ENCODE data around the gene SLC25A1. TPM values are rescaled to one million over a fixed set of nuclear protein-coding genes. Genes with fewer than 3 reads are reported as not detected.

SLC25A1 gene
- total and polyA plus RNA-seq, 2 of the 4 experiments (the other 2 are of a cell fraction) = 41.0 to 56.5 TPM

DNA sequence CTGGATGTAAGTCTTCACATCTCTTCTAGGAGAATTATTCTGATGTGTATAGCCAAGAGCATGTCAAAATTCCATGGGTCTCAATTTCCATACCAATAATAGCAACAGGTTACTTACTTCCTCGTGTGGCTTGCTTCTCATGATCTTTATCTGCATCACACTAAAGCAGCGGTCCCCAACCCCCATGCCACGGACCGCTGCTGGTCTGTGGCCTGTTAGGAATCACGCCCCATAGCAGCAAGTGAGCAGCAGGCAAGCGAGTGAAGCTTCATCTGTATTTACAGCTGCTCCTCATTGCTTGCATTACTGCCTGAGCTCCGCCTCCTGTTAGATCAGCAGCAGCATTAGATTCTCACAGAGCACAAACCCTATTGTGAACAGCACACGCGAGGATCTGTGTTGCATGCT is 28.9 kb upstream of the SLC25A1 start:
- Histone ChIP-seq H3K4me2 (ENCODE audit: low read depth, low read length) (no peak overlapping the region), H3K4ac (ENCODE audit: low read depth, low read length) (no peak overlapping the region), H2BK120ac (ENCODE audit: low read depth, low read length) (no peak overlapping the region), H3K14ac (replicated peaks; ENCODE audit: low read depth, low read length) (no peak overlapping the region), H4K8ac (ENCODE audit: low read depth in 2 of 2, low read length in 2 of 2) (no peak overlapping the region), H3K9me3 (ENCODE audit: control insufficient read depth, insufficient read depth, low read length) (no peaks in the 10 kb centered on the region), H3K56ac (ENCODE audit: extremely low read depth, insufficient read depth, low read length) (no peak overlapping the region), H3K18ac (ENCODE audit: low read depth, low read length) (no peak overlapping the region), H4K20me1 (ENCODE audit: insufficient read depth, low read length) (no peaks in the 10 kb centered on the region), H3K23ac (ENCODE audit: low read depth, low read length) (no peak overlapping the region), H3K27me3 (ENCODE audit: control insufficient read depth, insufficient read depth, low read length) (no peaks in the 10 kb centered on the region), H2AFZ (replicated peaks; ENCODE audit: low read length, poor library complexity) (no peak overlapping the region), H2AK5ac (ENCODE audit: low read depth, low read length) (no peak overlapping the region), H3K4me3 (ENCODE audit: insufficient read depth, low read depth, low read length) (no peak overlapping the region), H2AK9ac (replicated peaks; ENCODE audit: low read depth, low read length, poor library complexity) (no peak overlapping the region), H2BK20ac (ENCODE audit: low read depth, low read length) (no peak overlapping the region), H4K5ac (ENCODE audit: low read depth, low read length) (no peak overlapping the region), H3K36me3 (ENCODE audit: control insufficient read depth, insufficient read depth, low read length) (peaks cover 5% of the 10 kb centered on the region; the same call in 1 of the 2 replicates), H2BK15ac (ENCODE audit: low read depth, low read length) (no peak overlapping the region), H3K27ac (ENCODE audit: insufficient read depth, low read length) (no peak overlapping the region), H3K4me1 (ENCODE audit: control insufficient read depth, insufficient read depth, low read length) (no peaks in the 10 kb centered on the region), H3K79me1 (ENCODE audit: low read depth in 1 of 2, low read length in 2 of 2) (no peaks in the 10 kb centered on the region), H2BK5ac (ENCODE audit: low read depth, low read length, poor library complexity, severe bottlenecking) (no peak overlapping the region), H3K9ac (ENCODE audit: low read depth, low read length) (no peak overlapping the region), H3K9me1 (ENCODE audit: insufficient read depth, low read length) (no peaks in the 10 kb centered on the region), H4K91ac (ENCODE audit: insufficient read depth, low read depth, low read length) (no peak overlapping the region)
- BruUV-seq (replicated peaks) = no TSS peak
- CTCF ChIA-PET = no interaction called here
- no peak for DNase-seq
- TF ChIP-seq, protein P1, sequence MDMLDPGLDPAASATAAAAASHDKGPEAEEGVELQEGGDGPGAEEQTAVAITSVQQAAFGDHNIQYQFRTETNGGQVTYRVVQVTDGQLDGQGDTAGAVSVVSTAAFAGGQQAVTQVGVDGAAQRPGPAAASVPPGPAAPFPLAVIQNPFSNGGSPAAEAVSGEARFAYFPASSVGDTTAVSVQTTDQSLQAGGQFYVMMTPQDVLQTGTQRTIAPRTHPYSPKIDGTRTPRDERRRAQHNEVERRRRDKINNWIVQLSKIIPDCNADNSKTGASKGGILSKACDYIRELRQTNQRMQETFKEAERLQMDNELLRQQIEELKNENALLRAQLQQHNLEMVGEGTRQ (IDR thresholded peaks at IDR 0.05; ENCODE audit: low read depth, low read length) = no peak
- WGBS, 2 experiments (ENCODE audit: extremely low coverage in 2 of 2, insufficient read length in 1 of 2) = 87% methylated on average over 3 of the region's 9 CpGs; no CpG with 5 or more reads in 1 of the 2 experiments
- POLR2A ChIA-PET (ENCODE audit: unreplicated experiment) = no interaction called here
- no peak for ATAC-seq (ENCODE audit: low read depth)
- dilution Hi-C loops (cut with HindIII; ENCODE audit: low sequenced_read_pairs, unreplicated experiment) = no loop called here
- intact Hi-C loops (cut with micrococcal nuclease) = no loop called here
- in situ Hi-C loops (cut with MboI; ENCODE audit: low sequenced_read_pairs) = no loop called here
